ENCODE measurements around the gene SHANK3. TPM values are rescaled to one million over a fixed set of nuclear protein-coding genes. Genes with fewer than 3 reads are reported as not detected.

Gene SHANK3
- total and polyA plus RNA-seq, 12 donors: 14.3 to 59.8 (median 24.7) TPM

GRCh38 chr22:50676661-50677492 lies 4.3 kb downstream of the SHANK3 start:
- peak overlapping the region in 9 of 10 donors; percentile 14 to 83 (median 47) for H3K27ac ChIP-seq
- intact Hi-C loops (cut with DNase I): loop anchor here in 2 of 10 donors (5.0 kb wide), 1 partner anchor 50 kb away; the partner anchor contains the start of gene ARSA (in 2 of the 2)
- WGBS, 2 donors: 60 to 65% methylated on average over 10 of the region's 10 CpGs

GRCh38 chr22:50677493-50678217 lies 5.0 kb downstream of the SHANK3 start:
- peaks cover 0 to under 1% (median 0%) of the 10 kb centered on the region in 11 donors for H3K9me3 ChIP-seq
- peak overlapping the region in 9 of 10 donors; percentile 21 to 67 (median 59) for H3K4me3 ChIP-seq
- TF ChIP-seq, protein P1, sequence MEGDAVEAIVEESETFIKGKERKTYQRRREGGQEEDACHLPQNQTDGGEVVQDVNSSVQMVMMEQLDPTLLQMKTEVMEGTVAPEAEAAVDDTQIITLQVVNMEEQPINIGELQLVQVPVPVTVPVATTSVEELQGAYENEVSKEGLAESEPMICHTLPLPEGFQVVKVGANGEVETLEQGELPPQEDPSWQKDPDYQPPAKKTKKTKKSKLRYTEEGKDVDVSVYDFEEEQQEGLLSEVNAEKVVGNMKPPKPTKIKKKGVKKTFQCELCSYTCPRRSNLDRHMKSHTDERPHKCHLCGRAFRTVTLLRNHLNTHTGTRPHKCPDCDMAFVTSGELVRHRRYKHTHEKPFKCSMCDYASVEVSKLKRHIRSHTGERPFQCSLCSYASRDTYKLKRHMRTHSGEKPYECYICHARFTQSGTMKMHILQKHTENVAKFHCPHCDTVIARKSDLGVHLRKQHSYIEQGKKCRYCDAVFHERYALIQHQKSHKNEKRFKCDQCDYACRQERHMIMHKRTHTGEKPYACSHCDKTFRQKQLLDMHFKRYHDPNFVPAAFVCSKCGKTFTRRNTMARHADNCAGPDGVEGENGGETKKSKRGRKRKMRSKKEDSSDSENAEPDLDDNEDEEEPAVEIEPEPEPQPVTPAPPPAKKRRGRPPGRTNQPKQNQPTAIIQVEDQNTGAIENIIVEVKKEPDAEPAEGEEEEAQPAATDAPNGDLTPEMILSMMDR (IDR thresholded peaks at IDR 0.05): no peak
- WGBS, 2 donors: 68 to 74% methylated on average over 13 of the region's 13 CpGs
- H3K4me1 ChIP-seq: peaks cover 0 to 46% (median 22%) of the 10 kb centered on the region in 9 donors
- DNase-seq (no peak), ATAC-seq (peak in 1 of 8 donors; percentile 5)
- intact Hi-C loops (cut with DNase I): loop anchor here in 2 of 10 donors (5.0 kb wide), 1 partner anchor 50 kb away; the partner anchor contains the start of gene ARSA (in 2 of the 2)
- H3K27me3 ChIP-seq: peaks cover 6 to 31% (median 20%) of the 10 kb centered on the region in 7 donors
- H3K27ac ChIP-seq: peak overlapping the region in 9 of 10 donors; percentile 14 to 83 (median 47)
- H3K36me3 ChIP-seq: peaks cover 0 to 43% (median 0%) of the 10 kb centered on the region in 9 donors

More at GRCh38 chr22:50676661-50677492, 4.3 kb downstream of the SHANK3 start:
- peaks cover 0 to 43% (median 0%) of the 10 kb centered on the region in 9 donors for H3K36me3 ChIP-seq
- TF ChIP-seq, protein P1 (IDR thresholded peaks at IDR 0.05): no peak
- no peak for DNase-seq
- H3K27me3 ChIP-seq: peaks cover 6 to 38% (median 28%) of the 10 kb centered on the region in 7 donors
- ATAC-seq: no peak
- no peaks in the 10 kb centered on the region for H3K9me3 ChIP-seq
- H3K4me3 ChIP-seq: peak overlapping the region in 9 of 10 donors; percentile 45 to 67 (median 59)
- peaks cover 0 to 49% (median 22%) of the 10 kb centered on the region in 9 donors for H3K4me1 ChIP-seq

- peaks cover 0 to 43% (median 0%) of the 10 kb centered on the region in 9 donors for H3K36me3 ChIP-seq
- H3K4me3 ChIP-seq: peak overlapping the region in 9 of 10 donors; percentile 12 to 67 (median 59)
- 68 to 84% methylated on average over 17 of the region's 17 CpGs for WGBS, 2 donors
- intact Hi-C loops (cut with DNase I): loop anchor here in 2 of 10 donors (5.0 kb wide), 1 partner anchor 51 kb away; the partner anchor contains the start of gene ARSA (in 2 of the 2)
- TF ChIP-seq, protein P1 (IDR thresholded peaks at IDR 0.05): no peak
- H3K27me3 ChIP-seq: peaks cover 6 to 25% (median 14%) of the 10 kb centered on the region in 7 donors
- peak in 1 of 8 donors; percentile 3 for ATAC-seq
- H3K27ac ChIP-seq: peak overlapping the region in 6 of 10 donors; percentile 22 to 83 (median 58)
- DNase-seq: no peak
- H3K9me3 ChIP-seq: peaks cover 0 to 5% (median 0%) of the 10 kb centered on the region in 11 donors
- H3K4me1 ChIP-seq: peaks cover 0 to 48% (median 22%) of the 10 kb centered on the region in 9 donors
Observed at GRCh38 chr22:50678218-50678650, 5.6 kb downstream of the SHANK3 start.

All from heart right ventricle (tissue), 16 donors.